Measurements from ENCODE around the gene SMIM41.

DNA sequence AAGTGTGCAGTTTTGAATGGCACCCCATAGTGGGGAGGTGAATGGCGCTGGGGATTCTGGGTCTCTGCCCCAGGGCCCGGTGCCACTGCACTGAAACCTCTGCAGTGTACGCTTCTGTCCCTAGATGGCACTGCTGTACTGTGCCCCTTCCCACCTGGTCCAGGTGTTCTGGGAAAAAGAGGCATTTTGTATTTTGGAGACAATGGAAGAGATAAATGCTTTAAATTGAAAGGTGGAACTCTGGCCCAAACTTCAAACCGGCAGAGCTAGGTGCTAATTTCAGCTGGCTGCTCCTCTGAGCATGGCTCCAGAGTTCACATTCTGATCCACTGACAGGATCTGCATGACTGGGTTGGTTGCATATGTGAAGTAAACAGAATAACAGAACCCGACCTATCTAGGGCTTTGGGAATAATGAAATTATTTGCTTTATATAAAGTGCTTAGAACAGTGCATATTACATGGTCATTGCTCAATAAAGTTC is 60.1 kb downstream of the SMIM41 start:
- TF ChIP-seq, protein P1, sequence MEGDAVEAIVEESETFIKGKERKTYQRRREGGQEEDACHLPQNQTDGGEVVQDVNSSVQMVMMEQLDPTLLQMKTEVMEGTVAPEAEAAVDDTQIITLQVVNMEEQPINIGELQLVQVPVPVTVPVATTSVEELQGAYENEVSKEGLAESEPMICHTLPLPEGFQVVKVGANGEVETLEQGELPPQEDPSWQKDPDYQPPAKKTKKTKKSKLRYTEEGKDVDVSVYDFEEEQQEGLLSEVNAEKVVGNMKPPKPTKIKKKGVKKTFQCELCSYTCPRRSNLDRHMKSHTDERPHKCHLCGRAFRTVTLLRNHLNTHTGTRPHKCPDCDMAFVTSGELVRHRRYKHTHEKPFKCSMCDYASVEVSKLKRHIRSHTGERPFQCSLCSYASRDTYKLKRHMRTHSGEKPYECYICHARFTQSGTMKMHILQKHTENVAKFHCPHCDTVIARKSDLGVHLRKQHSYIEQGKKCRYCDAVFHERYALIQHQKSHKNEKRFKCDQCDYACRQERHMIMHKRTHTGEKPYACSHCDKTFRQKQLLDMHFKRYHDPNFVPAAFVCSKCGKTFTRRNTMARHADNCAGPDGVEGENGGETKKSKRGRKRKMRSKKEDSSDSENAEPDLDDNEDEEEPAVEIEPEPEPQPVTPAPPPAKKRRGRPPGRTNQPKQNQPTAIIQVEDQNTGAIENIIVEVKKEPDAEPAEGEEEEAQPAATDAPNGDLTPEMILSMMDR (IDR thresholded peaks at IDR 0.05), result peak in 3 of 4 experiments; percentile 16 to 63 (median 32)
- TF ChIP-seq POLR2A (IDR thresholded peaks at IDR 0.05), result no peak

Data from gastroesophageal sphincter (tissue), 3 donors.